ENCODE data around the gene MIA.

Gene MIA

DNA sequence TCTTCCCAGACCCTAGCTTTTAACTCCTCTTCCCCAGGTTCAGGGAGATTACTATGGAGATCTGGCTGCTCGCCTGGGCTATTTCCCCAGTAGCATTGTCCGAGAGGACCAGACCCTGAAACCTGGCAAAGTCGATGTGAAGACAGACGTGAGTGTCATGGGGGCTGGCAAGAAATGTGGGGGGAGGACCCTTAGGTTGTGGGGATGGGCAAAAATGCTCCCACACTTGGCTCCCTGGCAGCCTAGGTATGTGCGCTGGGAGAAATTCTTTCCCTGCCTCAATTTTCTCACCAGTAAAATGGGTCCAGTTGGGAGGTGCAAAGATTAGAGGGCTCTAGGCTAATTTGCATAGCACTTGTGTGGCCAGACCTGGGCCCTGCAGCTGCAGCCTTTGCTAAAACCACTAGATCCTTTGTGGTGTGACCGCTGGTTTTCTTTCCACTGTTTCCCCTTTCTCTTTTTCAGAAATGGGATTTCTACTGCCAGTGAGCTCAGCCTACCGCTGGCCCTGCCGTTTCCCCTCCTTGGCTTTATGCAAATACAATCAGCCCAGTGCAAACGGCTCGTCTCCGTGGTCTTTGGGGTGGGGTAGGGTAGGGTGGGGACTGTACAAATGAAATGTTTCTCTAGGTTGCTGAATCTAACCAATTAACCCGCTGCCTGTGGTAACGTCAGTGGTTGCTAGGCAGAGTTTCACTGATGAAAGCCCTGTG is 1.8 kb downstream of the MIA start (continued):
- no peak for TF ChIP-seq ZNF501 (tag by site-specific recombination; IDR thresholded peaks at IDR 0.05)
- TF ChIP-seq IKZF3 (tag by site-specific recombination; IDR thresholded peaks at IDR 0.05): no peak
- TF ChIP-seq WT1 (tag by site-specific recombination; IDR thresholded peaks at IDR 0.05): no peak
- no peak for TF ChIP-seq ZNF223 (tag by site-specific recombination; IDR thresholded peaks at IDR 0.05)
- TF ChIP-seq, protein P1, sequence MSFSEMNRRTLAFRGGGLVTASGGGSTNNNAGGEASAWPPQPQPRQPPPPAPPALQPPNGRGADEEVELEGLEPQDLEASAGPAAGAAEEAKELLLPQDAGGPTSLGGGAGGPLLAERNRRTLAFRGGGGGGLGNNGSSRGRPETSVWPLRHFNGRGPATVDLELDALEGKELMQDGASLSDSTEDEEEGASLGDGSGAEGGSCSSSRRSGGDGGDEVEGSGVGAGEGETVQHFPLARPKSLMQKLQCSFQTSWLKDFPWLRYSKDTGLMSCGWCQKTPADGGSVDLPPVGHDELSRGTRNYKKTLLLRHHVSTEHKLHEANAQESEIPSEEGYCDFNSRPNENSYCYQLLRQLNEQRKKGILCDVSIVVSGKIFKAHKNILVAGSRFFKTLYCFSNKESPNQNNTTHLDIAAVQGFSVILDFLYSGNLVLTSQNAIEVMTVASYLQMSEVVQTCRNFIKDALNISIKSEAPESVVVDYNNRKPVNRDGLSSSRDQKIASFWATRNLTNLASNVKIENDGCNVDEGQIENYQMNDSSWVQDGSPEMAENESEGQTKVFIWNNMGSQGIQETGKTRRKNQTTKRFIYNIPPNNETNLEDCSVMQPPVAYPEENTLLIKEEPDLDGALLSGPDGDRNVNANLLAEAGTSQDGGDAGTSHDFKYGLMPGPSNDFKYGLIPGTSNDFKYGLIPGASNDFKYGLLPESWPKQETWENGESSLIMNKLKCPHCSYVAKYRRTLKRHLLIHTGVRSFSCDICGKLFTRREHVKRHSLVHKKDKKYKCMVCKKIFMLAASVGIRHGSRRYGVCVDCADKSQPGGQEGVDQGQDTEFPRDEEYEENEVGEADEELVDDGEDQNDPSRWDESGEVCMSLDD (tag by site-specific recombination; IDR thresholded peaks at IDR 0.05): no peak
- TF ChIP-seq, protein P2, sequence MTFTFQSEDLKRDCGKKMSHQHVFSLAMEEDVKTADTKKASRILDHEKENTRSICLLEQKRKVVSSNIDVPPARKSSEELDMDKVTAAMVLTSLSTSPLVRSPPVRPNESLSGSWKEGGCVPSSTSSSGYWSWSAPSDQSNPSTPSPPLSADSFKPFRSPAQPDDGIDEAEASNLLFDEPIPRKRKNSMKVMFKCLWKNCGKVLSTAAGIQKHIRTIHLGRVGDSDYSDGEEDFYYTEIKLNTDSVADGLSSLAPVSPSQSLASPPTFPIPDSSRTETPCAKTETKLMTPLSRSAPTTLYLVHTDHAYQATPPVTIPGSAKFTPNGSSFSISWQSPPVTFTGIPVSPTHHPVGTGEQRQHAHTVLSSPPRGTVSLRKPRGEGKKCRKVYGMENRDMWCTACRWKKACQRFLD (tag by site-specific recombination; IDR thresholded peaks at IDR 0.05): no peak
- TF ChIP-seq ZNF2 (tag by site-specific recombination; IDR thresholded peaks at IDR 0.05): 0 out of 2 replicates have a peak, but pooled peaks have one; percentile 25
- TF ChIP-seq, protein P3, sequence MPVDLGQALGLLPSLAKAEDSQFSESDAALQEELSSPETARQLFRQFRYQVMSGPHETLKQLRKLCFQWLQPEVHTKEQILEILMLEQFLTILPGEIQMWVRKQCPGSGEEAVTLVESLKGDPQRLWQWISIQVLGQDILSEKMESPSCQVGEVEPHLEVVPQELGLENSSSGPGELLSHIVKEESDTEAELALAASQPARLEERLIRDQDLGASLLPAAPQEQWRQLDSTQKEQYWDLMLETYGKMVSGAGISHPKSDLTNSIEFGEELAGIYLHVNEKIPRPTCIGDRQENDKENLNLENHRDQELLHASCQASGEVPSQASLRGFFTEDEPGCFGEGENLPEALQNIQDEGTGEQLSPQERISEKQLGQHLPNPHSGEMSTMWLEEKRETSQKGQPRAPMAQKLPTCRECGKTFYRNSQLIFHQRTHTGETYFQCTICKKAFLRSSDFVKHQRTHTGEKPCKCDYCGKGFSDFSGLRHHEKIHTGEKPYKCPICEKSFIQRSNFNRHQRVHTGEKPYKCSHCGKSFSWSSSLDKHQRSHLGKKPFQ (tag by site-specific recombination; IDR thresholded peaks at IDR 0.05): no peak
- no peak; the same call in 1 of the 2 replicates for TF ChIP-seq ZBTB8A (tag by site-specific recombination; IDR thresholded peaks at IDR 0.05)
- 0 out of 2 replicates have a peak, but pooled peaks have one; percentile 58 for TF ChIP-seq ZNF324 (tag by site-specific recombination; IDR thresholded peaks at IDR 0.05)
- no peak for TF ChIP-seq ZBTB7A (tag by site-specific recombination; IDR thresholded peaks at IDR 0.05; ENCODE audit: low read depth)
- TF ChIP-seq ZNF791 (tag by site-specific recombination; IDR thresholded peaks at IDR 0.05): no peak
- TF ChIP-seq ZNF202 (tag by site-specific recombination; IDR thresholded peaks at IDR 0.05; ENCODE audit: borderline replicate concordance): no peak
- 0 out of 2 replicates have a peak, but pooled peaks have one; percentile 25 for TF ChIP-seq ZBTB48 (tag by site-specific recombination; IDR thresholded peaks at IDR 0.05)
- 0 out of 2 replicates have a peak, but pooled peaks have one; percentile 21 for TF ChIP-seq ZNF24 (tag by site-specific recombination; IDR thresholded peaks at IDR 0.05)
- TF ChIP-seq ZNF830 (tag by site-specific recombination; IDR thresholded peaks at IDR 0.05; ENCODE audit: low read depth): no peak
- TF ChIP-seq, protein P4, sequence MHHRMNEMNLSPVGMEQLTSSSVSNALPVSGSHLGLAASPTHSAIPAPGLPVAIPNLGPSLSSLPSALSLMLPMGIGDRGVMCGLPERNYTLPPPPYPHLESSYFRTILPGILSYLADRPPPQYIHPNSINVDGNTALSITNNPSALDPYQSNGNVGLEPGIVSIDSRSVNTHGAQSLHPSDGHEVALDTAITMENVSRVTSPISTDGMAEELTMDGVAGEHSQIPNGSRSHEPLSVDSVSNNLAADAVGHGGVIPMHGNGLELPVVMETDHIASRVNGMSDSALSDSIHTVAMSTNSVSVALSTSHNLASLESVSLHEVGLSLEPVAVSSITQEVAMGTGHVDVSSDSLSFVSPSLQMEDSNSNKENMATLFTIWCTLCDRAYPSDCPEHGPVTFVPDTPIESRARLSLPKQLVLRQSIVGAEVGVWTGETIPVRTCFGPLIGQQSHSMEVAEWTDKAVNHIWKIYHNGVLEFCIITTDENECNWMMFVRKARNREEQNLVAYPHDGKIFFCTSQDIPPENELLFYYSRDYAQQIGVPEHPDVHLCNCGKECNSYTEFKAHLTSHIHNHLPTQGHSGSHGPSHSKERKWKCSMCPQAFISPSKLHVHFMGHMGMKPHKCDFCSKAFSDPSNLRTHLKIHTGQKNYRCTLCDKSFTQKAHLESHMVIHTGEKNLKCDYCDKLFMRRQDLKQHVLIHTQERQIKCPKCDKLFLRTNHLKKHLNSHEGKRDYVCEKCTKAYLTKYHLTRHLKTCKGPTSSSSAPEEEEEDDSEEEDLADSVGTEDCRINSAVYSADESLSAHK (tag by site-specific recombination; IDR thresholded peaks at IDR 0.05): 0 out of 2 replicates have a peak, but pooled peaks have one; percentile 39
- no peak for TF ChIP-seq ZNF214 (tag by site-specific recombination; IDR thresholded peaks at IDR 0.05; ENCODE audit: borderline replicate concordance)
- no peak for TF ChIP-seq KLF1 (tag by site-specific recombination; IDR thresholded peaks at IDR 0.05)
- TF ChIP-seq PRDM1 (tag by site-specific recombination; IDR thresholded peaks at IDR 0.05): peak; percentile 77
- TF ChIP-seq ZNF701 (tag by site-specific recombination; IDR thresholded peaks at IDR 0.05): no peak
- no peak for TF ChIP-seq ZNF585B (tag by site-specific recombination; IDR thresholded peaks at IDR 0.05)
- TF ChIP-seq, protein P5, sequence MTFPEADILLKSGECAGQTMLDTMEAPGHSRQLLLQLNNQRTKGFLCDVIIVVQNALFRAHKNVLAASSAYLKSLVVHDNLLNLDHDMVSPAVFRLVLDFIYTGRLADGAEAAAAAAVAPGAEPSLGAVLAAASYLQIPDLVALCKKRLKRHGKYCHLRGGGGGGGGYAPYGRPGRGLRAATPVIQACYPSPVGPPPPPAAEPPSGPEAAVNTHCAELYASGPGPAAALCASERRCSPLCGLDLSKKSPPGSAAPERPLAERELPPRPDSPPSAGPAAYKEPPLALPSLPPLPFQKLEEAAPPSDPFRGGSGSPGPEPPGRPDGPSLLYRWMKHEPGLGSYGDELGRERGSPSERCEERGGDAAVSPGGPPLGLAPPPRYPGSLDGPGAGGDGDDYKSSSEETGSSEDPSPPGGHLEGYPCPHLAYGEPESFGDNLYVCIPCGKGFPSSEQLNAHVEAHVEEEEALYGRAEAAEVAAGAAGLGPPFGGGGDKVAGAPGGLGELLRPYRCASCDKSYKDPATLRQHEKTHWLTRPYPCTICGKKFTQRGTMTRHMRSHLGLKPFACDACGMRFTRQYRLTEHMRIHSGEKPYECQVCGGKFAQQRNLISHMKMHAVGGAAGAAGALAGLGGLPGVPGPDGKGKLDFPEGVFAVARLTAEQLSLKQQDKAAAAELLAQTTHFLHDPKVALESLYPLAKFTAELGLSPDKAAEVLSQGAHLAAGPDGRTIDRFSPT (tag by site-specific recombination; IDR thresholded peaks at IDR 0.05): no peak
- 0 out of 2 replicates have a peak, but pooled peaks have one; percentile 12 for TF ChIP-seq ZXDB (tag by site-specific recombination; IDR thresholded peaks at IDR 0.05)
- TF ChIP-seq ZFP41 (tag by site-specific recombination; IDR thresholded peaks at IDR 0.05; ENCODE audit: borderline replicate concordance): no peak
- TF ChIP-seq ZNF514 (tag by site-specific recombination; IDR thresholded peaks at IDR 0.05): no peak
- no peak for TF ChIP-seq ZNF555 (tag by site-specific recombination; conservative IDR thresholded peaks at IDR 0.05)
- TF ChIP-seq ZNF600 (tag by site-specific recombination; IDR thresholded peaks at IDR 0.05): no peak
- no peak for TF ChIP-seq SETDB1 (IDR thresholded peaks at IDR 0.05; ENCODE audit: insufficient read length, low read length)
- no peak for TF ChIP-seq SCRT1 (tag by site-specific recombination; IDR thresholded peaks at IDR 0.05; ENCODE audit: borderline replicate concordance)
